HS-27A (cell line): Measurements from ENCODE around the gene MYRFL.
"Not testable (repeated sequence)": the region's sequence is repeated elsewhere in the genome, so short reads cannot be mapped to it uniquely, and the experiment has no call there.

ENCODE experiments used
- DNase-seq: peaks from one replicate; pipeline ENCODE4 v3.0.0-alpha.2; 2012; ENCODE audit warnings: low read depth, missing footprints

Gene MYRFL

DNA sequence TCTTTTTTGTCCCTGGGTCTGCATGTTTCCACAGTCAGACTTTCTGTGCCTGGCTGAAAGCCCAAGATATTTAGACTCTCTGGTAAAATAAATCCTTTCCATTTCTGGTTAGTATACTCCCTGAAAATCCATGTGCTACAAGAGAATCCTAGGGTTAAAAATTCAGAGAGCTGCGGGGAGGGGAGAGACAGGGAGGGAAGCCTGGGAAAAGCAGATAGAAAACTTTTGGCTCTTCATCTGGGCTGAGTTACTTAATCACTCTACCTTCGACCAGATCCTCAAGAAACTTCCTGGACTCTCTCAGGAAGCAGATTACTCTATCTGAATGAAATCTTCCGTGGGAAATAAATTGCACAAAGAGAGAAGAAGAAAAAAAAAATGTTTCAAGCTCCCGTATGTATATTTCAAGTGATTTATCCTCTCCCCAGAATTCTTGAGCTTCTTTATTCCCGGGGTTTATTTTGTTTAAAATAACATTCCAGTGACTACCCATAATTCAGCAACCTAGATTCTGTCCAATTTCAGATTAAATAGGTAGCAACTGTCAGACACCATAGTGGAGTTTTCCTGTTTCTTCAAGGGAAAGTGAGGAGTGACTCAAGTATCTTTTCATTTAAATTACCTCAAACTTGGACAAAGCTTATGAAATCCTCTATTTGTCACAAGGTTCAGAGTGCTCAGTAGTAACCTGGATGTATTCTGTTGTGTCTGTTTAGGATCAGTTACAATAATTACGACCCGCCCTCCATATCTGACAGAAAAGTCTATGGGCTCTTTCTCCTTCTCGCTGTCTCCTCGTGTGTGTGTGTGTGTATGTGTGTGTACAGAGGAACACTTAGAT is 163.7 kb downstream of the MYRFL start:
- DNase-seq = no peak

DNA sequence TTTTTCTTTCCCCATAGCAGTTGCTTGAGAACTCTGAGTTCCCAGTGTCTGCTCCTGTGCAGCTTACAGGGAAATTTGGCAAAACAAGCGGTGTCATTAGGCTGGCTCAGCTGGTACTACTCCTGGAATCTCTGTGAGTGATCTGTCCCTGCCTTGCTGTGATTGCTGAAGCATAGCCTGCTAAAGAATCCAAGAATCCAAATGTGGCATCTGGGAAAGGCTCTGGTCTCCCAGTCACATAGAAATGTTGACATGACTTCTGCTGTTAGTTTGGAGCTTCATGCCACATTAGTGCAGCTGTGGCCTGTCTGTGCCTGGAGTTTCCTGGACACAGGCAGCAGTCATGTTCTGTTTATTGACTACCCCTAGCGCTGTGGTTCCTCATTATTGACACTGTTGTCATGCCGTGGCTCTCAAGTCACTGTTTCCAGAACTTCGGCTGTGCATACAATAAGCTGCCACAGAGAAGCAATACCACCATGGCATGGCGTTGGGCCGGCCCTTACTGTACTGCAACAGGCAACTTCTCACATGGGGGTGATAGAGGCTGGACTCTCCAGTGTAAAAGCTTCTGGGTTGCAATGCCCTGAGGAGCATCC is 166.8 kb downstream of the MYRFL start:
- DNase-seq = no peak

DNA sequence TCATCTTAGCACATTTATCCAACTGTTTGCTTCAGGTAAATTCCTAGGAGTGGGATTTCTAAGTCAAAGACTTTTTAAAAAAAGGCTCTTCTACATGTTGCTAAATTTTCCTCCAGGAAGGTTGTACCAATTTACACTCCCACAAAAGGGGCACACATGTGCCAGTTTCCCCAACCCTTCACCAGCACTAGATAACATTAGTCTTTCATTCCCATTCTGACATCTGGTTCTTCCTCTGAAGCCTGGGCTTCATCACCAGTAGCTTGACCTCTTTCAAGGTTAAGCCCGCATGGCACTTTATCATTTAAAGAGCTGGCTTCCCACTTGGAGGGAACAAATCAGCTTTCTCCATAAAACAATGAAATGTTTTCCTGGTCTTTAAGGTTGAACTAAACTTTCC is 168.4 kb downstream of the MYRFL start:
- DNase-seq = no peak

DNA sequence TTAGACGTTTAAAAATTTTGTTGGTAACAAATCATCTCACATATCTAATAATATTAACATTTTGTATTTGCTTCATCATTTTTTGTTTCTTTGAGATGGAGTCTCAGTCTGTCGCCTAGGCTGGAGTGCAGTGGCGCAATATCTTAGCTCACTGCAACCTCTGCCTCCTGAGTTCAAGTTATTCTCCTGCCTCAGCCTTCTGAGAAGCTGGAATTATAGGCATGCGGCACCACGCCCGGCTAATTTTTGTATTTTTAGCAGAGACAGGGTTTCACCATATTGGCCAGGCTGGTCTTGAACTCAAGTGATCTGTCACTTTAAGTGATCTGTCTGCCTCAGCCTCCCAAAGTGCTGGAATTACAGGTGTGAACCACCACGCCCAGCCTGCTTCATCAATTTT is 169.1 kb downstream of the MYRFL start:
- not testable (repeated sequence) for DNase-seq

DNA sequence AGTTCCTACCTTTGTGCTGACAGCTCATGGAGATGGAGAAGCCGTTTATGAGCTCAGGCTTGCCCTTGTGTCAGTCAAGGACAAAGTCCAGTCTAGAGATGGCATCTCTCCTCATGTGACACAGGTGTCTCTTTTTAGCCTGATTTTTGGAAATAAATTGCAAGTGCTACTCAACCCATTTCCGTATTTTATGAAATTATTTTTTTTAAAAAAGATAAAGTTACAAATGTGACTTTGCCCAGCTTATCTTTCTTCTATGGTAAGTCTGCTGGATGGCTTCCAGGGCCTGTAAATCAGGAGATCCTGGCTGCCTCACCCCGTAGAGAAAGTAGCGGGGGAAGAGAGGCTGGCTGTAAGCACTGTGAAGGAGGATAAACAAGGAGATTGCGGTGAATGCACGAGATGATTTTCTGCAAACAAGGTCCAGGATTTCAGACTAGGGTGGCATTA is 169.7 kb downstream of the MYRFL start:
- DNase-seq = no peak

DNA sequence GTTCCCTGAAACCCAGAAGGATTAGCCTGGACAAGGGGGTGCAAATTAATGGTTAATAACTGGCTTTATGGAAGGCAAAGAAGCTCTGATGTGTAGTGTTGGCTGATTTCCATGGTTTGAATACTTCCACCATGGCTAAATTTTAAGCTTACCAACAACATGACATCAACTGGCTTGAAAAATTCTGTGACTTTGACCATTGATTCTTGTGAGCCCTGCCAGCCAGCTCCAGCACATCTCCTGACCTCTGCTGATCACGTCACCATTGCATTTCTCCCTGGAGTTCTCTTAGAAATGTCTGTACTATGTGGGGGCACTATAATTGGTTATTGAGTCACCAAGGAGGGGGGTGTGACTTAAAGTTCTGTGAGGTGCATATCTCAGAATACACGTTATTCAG is 171.2 kb downstream of the MYRFL start:
- no peak for DNase-seq

DNA sequence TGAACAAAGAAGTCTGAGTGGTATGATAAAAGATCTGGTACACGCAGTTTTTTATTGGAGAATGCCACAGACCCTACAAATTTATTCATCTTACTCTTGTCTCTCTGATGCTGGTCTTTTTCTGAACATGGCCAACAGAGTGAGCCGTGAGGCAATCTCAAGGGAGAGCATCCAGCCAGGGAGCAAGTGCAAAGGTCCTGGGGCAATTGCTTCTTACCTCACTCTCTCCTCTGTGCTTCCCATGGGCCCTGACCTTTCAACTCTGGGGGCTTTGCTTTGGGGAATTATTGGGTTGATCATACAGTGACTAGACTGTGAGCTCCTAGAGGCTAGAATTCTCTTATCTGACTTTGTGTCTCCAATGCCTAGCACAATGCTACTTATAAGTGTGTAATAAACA is 171.7 kb downstream of the MYRFL start:
- DNase-seq = no peak

DNA sequence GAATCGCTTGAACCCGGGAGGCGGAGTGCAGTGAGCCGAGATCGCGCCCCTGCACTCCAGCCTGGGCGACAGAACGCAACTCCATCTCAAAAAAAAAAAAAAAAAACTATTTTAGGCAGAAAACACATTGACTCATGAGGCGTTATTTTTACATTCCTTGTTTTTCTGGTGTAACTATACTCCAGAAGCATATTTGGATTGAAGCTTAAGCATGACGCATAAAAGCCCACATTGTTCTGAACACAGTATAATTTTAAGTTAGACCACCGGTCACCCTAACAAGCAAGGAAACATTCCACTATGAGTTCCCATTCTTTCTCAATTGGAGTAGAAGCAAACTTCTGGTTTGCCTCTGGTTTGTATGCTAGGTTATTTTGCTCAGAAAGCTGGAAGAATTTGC is 173.0 kb downstream of the MYRFL start:
- no peak for DNase-seq

DNA sequence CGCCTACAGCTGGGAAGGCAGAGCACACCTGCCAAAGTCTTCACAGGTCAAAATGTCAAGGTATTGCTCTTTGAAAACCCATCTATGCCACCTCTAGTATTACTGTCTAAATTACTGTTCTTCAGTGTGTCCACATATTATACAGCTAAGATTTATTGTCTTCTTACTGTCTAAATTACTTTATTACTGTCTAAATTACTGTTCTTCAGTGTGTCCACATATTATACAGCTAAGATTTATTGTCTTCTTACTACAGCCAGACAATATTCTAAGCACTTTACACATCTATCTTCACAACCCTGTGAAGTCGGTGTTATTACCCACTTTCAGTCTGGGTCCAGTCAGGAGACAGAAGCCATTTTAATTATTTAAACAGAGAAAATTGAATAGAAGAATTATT is 173.9 kb downstream of the MYRFL start:
- no peak for DNase-seq

DNA sequence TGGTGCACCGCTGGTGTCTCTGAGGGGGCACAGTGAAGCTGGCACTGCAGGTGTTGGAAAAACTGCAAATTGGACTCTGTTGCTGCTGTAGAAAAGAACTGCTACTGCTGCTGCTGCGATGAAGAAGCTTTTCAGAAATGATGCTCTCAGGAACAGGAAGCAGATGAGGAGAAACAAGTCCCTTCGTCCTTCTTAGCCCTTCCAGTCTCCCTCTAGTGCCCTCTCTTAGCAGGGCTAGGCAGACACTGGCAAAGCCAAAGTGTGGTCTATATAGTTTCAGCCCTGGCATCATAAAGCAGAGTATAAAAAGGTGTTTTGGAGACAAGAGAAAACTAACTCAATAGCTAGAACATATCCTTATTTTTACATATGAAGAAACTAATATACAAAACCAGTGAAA is 174.5 kb downstream of the MYRFL start:
- DNase-seq = no peak

DNA sequence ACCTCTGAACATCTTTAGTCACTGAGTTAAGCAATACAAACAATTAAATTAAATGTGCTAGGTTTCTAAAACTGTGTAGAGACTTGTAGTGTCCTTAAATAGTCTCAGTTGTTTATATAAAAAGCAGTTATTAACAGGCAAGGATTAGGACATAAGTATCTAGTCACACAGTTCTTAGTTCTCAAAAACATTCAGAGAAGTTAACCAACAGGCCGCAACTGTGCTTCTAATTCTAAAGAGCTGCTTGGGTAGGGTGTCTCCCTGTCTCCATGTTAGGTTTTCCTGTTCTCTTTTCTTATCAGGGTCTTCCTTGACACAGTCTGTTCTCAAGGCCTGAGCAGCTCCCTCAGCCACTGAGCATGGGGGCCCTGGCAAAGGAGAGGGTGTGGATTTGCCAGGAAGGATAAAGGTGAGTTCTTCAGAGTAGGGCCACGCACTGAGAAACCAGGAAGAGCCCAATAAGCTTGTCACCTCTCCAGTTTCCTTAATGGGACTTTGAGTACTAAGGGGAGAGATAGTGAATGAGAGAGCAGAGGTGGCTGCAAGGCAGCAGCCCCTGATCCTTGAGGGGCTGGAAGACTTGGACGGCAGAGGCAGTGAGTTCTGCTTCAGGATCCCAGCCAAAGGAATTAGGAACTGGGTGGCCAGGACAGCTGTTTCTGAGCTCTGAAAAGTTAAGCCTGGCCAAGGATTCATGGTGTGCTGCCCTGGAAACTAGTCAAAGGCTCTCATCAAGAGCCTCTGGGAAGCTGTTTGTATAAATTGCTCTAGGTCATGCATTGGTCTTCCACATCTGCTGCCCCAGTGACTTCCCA is 177.3 kb downstream of the MYRFL start:
- no peak for DNase-seq

DNA sequence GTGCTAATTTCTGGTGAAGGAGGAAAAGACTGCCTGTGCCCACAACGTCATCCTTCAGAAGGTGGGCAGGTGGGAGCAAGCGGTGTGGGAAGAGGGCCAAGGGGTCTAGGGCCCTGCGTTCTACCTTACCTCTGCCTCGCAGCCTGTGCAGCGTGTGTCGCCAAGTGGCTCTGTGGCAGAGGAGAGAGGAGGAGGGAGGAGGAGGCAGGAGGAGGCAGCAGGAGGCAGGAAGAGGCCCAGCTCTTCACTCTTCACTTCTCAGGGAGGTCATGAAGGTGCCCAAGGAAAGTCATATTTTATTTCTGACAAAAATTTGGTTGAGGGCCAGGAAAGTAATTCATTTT is 177.9 kb downstream of the MYRFL start:
- DNase-seq = no peak

DNA sequence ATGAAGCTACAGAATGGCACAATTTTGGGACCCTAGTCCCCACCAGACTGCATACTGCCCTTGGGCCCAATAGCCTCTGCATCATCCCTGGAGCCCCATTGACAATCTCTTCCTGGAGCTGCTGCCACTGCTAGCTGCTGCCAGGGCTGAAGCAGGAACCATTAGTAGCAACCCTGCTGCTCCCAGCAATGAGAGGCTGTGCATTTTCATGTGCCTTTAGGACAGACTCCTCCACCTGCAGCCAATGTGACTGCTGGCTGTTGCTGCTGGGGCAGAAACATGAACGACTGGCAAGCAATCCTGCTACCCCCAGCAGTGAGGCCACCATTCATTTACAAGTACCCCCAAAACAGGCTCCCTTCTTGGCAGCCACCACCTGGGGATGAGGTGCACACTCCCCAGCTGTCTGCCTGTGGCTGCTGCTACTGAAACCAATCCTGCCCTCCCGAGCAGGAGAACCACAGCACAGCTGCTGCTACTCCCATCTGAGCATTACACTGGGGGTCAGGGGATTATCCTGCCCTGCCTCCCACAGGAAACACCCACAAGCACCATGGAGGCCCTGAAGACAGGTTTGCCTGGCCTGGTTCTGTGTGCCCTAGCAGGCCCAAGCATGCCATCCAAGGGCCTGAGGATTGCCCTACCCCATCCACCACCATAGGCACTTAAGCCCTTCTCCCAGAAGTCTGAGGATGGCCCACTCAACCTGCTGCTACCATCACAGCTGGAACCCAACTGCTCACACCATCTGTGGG is 181.0 kb downstream of the MYRFL start:
- DNase-seq = no peak

DNA sequence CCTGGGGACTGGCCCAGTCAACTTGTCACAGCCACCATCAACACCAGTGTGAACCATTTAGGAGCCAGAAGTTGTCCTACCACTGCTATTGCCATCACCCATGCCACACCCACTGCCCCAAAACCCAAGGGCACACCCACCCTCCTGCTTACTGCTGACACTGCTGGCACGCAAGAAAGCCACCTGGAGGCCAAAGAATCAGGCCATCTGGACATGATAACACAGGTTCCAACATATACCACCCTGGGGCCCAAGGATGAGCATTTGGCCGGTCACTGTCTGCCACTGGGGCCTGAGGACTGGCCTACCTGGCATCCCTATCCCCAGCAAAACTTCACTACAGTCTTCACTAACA is 181.6 kb downstream of the MYRFL start:
- DNase-seq = no peak

DNA sequence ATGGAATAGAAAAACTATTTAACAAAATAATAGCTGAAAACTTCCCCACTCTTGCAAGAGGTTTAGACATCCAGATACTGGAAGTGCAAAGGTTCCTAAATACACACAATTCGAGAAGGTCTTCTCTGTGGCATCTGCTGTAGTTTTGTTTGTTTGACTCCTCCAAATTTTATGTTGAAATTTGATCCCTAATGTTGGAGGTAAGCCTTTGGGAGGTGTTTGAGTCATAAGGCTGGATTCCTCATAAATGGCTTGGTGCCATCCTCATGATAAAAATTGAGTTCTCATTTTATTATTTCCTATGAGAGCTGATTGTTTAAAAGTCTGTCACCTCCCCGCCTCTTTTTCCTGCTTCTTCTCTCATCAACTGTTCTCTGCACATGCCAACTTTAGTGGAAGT is 182.7 kb downstream of the MYRFL start:
- DNase-seq = no peak
